A172 (cell line): ENCODE measurements around the gene NUP35. TPM values are rescaled to one million over a fixed set of nuclear protein-coding genes. Genes with fewer than 3 reads are reported as not detected.
"Not testable (repeated sequence)": the region's sequence is repeated elsewhere in the genome, so short reads cannot be mapped to it uniquely, and the experiment has no call there.

Experiments
- DNase-seq: peaks from one replicate; pipeline ENCODE4 v3.0.0-alpha.2; 2015; ENCODE audit warnings: low spot score
- total RNA-seq: library from RNA; depleted of rRNA; stranded (reverse); fragments of >200 nt; shearing (Covaris generic); gene quantifications from 2 replicates; pipeline ENCODE4 v1.2.3, GENCODE V29; 2014

Gene NUP35
- total RNA-seq, 1 experiment from 2014 or later, result 31.7 TPM

DNA sequence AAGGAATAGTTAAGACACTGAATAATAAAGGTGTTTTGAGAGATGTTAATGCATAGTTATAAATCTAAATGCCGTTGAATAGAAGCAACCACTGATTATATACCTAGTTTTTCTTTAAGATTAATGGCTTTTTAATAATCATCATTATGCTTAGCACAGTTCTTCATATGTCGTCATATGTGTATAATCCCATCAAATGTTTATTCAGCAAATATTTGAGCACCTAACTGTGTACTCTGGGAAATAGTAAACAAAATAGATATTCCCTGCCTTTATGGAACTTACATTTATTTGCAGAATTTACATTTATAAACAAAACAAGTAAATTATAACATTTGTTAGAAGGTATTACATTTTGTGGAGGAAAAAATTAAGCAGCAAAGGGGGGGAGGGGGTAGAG is 9.8 kb downstream of the NUP35 start:
- DNase-seq, result no peak

DNA sequence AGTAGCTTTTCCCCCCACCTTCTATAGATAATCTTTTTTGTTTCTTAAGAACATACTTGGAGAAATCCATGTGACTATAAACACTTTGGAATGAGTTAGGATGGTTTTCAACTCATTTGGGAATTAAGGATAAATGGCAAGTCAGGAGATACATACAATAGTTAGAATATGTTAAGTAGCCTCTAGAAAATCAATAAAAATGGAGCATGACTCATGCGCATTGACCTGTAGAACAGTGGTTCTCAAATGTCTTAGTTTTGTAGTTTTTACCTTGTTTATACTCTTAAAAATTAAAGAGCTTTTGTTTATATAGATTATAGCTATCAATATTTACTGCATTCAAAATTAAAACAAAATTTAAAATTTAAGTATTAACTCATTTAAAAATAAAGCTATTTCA is 24.7 kb downstream of the NUP35 start:
- DNase-seq, result no peak

- no peak for DNase-seq
Observed at GRCh38 chr2:183149489-183149888, 25.2 kb downstream of the NUP35 start.

DNA sequence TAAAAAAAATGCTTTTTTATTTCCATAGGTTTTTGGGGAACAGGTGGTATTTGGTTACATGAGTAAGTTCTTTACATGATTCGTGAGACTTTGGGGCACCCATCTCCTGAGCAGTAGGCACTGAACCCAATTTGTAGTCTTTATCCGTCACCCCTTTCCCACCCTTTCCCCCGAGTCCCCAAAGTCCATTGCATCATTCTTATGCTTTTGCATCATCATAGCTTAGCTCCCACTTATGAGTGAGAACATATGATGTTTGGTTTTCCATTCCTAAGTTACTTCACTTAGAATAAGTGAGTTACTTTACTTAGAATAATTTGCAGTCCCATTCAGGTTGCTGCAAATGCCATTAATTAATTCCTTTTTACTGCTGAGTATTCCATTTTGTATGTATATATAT is 28.0 kb downstream of the NUP35 start:
- DNase-seq, result not testable (repeated sequence)

- DNase-seq, result no peak
Observed at GRCh38 chr2:183153967-183154366, 29.7 kb downstream of the NUP35 start.

DNA sequence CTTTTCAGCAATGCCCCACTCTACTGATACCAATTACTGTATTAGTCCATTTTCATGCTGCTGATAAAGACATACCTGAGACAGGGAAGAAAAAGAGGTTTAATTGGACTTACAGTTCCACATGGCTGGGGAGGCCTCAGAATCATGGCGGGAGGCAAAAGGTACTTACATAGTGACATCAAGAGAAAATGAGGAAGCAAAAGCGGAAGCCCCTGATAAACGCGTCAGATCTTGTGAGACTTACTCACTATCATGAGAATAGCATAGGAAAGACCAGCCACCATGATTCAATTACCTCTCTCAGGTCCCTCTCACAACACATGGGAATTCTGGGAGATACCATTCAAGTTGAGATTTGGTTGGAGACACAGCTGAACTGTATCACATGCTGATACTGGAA is 30.5 kb downstream of the NUP35 start:
- DNase-seq, result not testable (repeated sequence)

GRCh38 chr2:183157131-183157530 is 32.9 kb downstream of the NUP35 start:
- DNase-seq, result no peak

- DNase-seq, result peak; percentile 47
Observed at GRCh38 chr2:183162362-183162761, 38.1 kb downstream of the NUP35 start.

DNA sequence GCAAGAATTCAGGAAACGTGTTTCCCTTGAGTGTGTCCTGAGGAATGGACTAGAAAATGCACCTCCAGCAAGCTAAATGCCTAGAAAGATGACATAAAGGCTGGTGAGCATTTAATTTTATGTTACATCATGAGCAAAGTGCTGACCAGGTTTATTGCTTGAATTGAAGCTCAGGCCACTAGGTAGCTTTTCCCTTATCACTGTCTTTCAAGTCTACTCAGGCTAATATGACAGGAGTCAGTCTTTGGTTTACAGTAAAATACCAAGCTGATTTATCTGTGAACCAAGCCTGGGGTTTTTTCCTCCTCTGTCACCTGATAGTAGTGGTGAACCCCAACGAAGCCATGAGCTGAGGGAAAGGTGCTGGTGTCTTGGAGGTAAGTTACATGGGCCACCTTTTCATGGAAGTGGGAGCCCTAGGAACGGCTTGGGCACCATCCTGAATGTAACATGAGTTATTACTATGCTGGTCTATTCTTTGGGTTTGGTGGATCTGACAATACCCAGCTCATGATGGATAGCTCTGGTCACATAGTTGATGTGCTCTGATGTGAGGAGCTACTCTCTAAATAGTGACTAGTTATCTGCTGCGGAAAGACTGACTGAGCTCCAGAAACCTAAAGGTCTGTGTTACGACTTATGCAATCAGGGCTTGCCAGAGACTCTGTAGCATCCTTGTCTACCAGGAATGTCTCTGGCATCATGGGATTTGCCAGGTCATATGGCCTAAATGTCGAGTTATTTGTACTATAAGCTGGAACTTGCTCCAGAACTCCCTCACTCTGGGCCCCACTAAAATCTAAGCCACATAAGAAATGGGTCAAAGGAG is 39.8 kb downstream of the NUP35 start:
- no peak for DNase-seq

DNA sequence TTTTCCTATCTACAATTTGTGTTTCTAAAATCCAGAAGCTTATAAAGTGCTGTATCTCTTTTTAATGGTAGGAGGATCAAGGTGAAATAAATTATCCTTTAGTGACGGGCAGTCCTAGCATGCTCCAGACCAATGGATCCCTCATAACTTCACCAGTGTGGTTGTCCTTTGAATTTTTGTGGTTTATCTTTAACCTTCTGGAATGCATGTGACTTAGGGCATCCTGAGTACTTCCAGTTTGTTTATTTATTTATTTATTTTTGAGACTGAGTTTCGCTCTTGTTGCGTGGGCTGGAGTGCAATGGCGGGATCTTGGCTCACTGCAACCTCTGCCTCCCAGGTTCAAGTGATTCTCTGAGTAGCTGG is 40.4 kb downstream of the NUP35 start:
- peak; percentile 86 for DNase-seq

DNA sequence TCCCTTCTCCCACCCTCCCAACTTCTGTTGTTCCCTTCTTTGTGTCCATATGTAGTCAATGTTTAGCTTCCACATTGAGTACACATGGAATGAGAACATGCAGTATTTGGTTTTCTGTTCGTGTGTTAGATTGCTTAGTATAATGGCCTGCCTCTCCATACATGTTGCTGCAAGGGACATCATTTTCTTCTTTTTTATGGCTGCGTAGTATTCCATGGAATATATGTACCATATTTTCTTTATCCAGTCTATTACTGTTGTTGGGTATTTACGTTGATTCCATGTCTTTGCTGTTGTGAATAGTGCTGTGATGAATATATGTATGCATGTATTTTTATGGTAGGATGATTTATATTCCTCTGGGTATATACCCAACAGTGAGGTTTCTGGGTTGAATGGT is 42.0 kb downstream of the NUP35 start:
- DNase-seq, result no peak

DNA sequence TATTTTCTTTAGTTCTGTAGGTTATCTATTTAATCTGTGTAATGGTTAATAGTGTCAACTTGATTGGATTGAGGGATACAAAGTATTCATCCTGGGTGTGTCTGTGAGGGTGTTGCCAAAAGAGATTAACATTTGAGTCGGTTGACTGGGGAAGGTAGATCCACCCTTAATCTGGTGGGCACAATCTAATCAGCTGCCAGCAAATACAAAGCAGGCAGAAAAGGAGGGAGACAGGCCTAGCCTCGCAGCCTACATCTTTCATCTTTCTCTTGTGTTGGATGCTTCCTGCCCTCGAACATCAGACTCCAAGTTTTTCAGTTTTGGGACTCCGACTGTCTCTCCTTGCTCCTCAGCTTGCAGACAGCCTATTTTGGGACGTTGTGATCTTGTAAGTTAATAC is 42.7 kb downstream of the NUP35 start:
- DNase-seq, result not testable (repeated sequence)

DNA sequence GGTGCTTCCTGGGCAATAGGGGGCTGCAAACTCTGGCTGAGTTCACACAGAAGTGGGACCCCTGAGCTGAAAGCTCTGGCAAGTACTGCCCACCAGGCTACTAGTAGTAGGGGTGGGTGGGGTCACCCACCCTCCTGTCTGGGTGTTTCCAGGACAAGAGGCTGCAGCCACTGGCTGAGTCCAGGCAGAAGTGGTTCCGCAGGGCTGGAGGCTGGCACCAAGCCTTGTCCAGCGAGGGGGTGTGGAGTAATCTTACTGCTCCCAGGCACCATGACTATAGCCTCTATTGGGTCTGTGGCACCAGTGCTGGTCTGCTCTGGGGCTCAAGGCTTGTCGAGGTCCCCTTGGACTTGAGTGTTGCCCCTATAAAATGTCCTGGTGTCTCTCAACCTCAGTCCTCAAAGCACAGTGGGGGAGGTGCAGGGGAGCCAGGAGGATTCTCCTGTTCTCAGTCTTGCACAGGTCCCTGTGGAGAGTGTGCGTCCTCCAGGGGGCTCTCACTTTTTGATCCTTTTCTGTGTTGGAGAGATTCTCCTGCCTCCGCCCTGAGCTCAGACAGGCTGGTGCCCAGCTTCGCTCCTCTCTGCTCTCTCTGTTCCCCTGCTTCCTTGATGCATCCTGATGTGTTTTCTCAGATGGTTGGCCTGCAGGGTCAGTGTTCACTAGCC is 48.1 kb downstream of the NUP35 start:
- no peak for DNase-seq

DNA sequence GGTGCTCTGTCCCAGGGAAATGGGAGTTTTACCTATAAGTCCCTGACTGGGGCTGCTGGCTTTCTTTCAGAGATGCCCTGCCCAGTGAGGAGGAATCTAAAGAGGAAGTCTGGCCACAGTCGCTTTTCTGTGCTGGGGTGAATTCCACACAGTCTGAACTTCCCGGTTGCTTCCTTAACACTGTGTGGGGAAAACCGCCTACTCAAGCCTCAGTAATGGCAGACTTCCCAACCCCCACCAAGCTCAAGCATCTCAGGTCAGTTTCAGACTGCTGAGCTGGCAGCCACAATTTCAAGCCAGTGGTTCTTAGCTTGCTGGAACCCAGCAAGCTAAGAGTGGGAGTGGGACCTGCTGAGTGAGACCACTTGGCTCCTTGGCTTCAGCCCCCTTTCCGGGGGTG is 54.9 kb downstream of the NUP35 start:
- DNase-seq, result peak; percentile 34

GRCh38 chr2:183185534-183185933 is 61.3 kb downstream of the NUP35 start:
- no peak for DNase-seq

- no peak for DNase-seq
Observed at GRCh38 chr2:183186296-183186695, 62.1 kb downstream of the NUP35 start.

GRCh38 chr2:183186766-183187165 is 62.5 kb downstream of the NUP35 start:
- DNase-seq, result no peak

GRCh38 chr2:183192343-183192742 is 68.1 kb downstream of the NUP35 start:
- no peak for DNase-seq

DNA sequence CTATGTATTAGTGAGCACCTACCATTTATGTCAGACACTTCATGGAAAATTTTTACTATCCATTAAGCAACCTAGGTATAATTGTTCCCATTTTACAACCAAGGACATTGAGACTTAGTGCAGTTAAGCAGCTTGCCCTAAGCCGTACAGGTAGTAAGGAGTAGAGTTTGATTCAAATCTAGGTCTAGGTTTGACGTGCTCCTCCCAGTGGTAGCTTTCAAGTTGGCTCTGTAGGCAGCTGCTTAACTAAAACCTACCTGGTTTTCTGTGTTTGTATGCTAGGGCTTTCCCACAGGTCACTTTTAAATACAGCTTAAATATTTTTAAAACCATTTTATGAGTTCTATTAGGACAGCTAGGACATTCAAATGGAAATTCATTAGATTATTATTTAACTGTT is 69.7 kb downstream of the NUP35 start:
- no peak for DNase-seq

GRCh38 chr2:183195397-183195796 is 71.2 kb downstream of the NUP35 start:
- DNase-seq, result no peak

- DNase-seq, result no peak
Observed at GRCh38 chr2:183195998-183196409, 71.8 kb downstream of the NUP35 start.

DNA sequence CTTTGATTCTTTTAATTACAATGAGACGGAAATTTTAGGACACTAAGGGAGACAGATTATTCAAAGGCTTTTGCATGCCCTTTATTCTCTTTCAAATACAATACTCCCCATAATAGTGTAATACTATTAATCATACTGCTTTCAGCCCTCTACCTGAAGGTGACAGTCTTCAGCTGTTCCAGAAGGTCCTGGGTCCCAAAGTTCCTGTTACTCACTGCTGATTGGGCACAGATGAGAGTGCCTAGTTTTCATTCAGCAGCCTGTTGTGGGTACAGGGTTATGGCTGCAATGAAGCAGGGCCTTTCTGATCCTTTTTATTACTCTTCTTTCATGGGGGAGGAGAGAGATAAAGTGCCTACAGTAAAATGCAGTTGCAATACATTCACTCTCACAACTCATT is 80.2 kb downstream of the NUP35 start:
- no peak for DNase-seq

- DNase-seq, result peak; percentile 65
Observed at GRCh38 chr2:183207110-183207509, 82.9 kb downstream of the NUP35 start.
